Measurements from ENCODE around the gene ADTRP. TPM values are rescaled to one million over a fixed set of nuclear protein-coding genes. Genes with fewer than 3 reads are reported as not detected.

The ADTRP gene
- polyA plus RNA-seq, 1 donor (not counting 4 experiments of a cell fraction or from before 2014, with no cell fraction given) = 16.7 TPM

DNA sequence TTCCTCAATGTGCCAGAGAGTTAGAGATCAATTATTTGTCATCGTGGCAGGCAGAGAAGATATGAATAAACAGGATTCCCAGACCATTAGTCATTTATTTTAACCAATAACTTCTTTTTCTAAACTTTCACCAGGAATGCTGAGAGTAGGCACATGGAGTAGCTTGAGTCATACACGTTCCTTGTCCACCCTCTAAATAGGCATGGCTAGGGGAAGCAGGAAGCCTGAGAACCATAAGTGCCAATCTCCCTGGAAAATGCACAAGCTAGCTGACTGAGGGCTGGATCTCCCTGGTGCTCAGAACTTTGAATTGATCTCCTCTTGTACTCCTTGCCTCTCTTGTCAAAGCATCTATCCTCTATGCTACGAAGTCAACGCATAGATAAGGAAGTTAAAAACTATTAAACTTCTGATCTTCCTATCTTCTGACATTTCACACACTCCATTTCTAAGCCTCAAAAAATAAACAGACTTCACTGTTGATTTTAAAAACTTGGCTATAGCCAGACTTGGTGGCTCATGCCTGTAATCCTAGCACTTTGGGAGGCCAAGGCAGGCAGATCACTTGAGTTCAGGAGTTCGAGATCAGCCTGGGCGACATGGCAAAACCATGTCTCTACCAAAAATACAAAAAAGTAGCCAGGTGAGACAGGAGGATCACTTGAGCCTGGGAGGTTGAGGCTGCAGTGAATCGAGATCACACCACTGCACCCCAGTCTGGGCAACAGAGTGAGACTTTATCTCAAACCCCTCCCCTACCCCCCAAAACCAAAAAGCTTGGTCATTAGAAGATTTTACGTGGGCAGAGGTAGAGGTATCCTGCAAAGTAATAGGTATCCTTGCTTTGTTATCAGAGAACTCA lies 11.8 kb downstream of the ADTRP start:
- no peaks in the 10 kb centered on the region for H3K9me3 ChIP-seq (ENCODE audit: control insufficient read depth, low read depth, low read length)
- DNase-seq (ENCODE audit: low read depth, low spot score) (peak; percentile 92), FAIRE-seq (peak; percentile 90)
- H2AFZ ChIP-seq (ENCODE audit: control insufficient read depth, low read length) = no peak overlapping the region
- no peaks in the 10 kb centered on the region for H3K27me3 ChIP-seq (ENCODE audit: control insufficient read depth, extremely low read depth, insufficient read depth, low read length)
- H3K9me1 ChIP-seq (ENCODE audit: control insufficient read depth, extremely low read depth, insufficient read depth, low read length) = no peaks in the 10 kb centered on the region
- TF ChIP-seq, protein P1, sequence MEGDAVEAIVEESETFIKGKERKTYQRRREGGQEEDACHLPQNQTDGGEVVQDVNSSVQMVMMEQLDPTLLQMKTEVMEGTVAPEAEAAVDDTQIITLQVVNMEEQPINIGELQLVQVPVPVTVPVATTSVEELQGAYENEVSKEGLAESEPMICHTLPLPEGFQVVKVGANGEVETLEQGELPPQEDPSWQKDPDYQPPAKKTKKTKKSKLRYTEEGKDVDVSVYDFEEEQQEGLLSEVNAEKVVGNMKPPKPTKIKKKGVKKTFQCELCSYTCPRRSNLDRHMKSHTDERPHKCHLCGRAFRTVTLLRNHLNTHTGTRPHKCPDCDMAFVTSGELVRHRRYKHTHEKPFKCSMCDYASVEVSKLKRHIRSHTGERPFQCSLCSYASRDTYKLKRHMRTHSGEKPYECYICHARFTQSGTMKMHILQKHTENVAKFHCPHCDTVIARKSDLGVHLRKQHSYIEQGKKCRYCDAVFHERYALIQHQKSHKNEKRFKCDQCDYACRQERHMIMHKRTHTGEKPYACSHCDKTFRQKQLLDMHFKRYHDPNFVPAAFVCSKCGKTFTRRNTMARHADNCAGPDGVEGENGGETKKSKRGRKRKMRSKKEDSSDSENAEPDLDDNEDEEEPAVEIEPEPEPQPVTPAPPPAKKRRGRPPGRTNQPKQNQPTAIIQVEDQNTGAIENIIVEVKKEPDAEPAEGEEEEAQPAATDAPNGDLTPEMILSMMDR (optimal IDR thresholded peaks at IDR 0.05 in 1 of 3, IDR thresholded peaks at IDR 0.05 in 1 of 3, conservative IDR thresholded peaks at IDR 0.05 in 1 of 3; ENCODE audit: extremely low read depth in 1 of 3, insufficient read depth in 2 of 3, low read length in 3 of 3) = no peak
- no peak for TF ChIP-seq EZH2 (IDR thresholded peaks at IDR 0.05; ENCODE audit: low read length)
- peak overlapping the region; percentile 100 for H3K27ac ChIP-seq (ENCODE audit: control insufficient read depth, insufficient read depth, low read length)
- H3K79me2 ChIP-seq (ENCODE audit: control insufficient read depth, insufficient read depth, low read length) = no peaks in the 10 kb centered on the region
- dilution Hi-C loops (cut with MboI; ENCODE audit: extremely low pct_ligation_motif_present, low sequenced_read_pairs) = no loop called here
- H3K4me2 ChIP-seq (ENCODE audit: control insufficient read depth, extremely low read depth, insufficient read depth, low read depth, low read length) = peak overlapping the region; percentile 10
- peaks cover 66% of the 10 kb centered on the region for H3K4me1 ChIP-seq (ENCODE audit: control insufficient read depth, extremely low read depth, insufficient read depth, low read length)
- H4K20me1 ChIP-seq (ENCODE audit: control insufficient read depth, extremely low read depth, insufficient read depth, low read length) = no peaks in the 10 kb centered on the region
- no peak overlapping the region for H3K4me3 ChIP-seq (ENCODE audit: control insufficient read depth in 2 of 3, extremely low read depth in 1 of 3, insufficient read depth in 2 of 3, low read depth in 1 of 3, low read length in 3 of 3)
- peak overlapping the region; percentile 62 for H3K9ac ChIP-seq (ENCODE audit: control insufficient read depth, extremely low read depth, insufficient read depth, low read length)
- H3K36me3 ChIP-seq (ENCODE audit: control insufficient read depth in 2 of 2, extremely low read depth in 1 of 2, insufficient read depth in 2 of 2, low read length in 2 of 2) = no peaks in the 10 kb centered on the region

DNA sequence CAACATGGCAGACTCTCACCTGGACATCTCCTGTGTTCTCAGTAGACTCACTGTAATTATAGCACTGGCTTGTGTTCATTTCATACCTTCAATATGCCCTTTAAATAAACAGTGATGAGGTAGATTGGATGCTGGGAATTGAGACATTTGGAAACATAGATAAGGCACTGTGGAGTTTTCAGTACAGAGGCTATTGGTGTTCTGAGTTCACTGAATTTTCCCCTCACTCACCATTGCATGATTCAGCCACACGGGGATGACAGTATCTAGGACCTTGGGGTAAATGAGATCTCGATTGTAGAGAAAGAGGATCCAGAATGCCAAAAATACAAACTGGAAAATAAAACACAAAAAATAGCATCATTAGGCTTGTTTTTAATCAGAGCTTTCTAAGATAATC lies 12.6 kb downstream of the ADTRP start:
- peak overlapping the region; percentile 49 for H3K9ac ChIP-seq (ENCODE audit: control insufficient read depth, extremely low read depth, insufficient read depth, low read length)
- no peak overlapping the region for H3K4me3 ChIP-seq (ENCODE audit: control insufficient read depth in 2 of 3, extremely low read depth in 1 of 3, insufficient read depth in 2 of 3, low read depth in 1 of 3, low read length in 3 of 3)
- H4K20me1 ChIP-seq (ENCODE audit: control insufficient read depth, extremely low read depth, insufficient read depth, low read length) = no peaks in the 10 kb centered on the region
- peak overlapping the region; percentile 100 for H3K27ac ChIP-seq (ENCODE audit: control insufficient read depth, insufficient read depth, low read length)
- no peak for TF ChIP-seq EZH2 (IDR thresholded peaks at IDR 0.05; ENCODE audit: low read length)
- TF ChIP-seq, protein P1 (optimal IDR thresholded peaks at IDR 0.05 in 1 of 3, IDR thresholded peaks at IDR 0.05 in 1 of 3, conservative IDR thresholded peaks at IDR 0.05 in 1 of 3; ENCODE audit: extremely low read depth in 1 of 3, insufficient read depth in 2 of 3, low read length in 3 of 3) = no peak
- dilution Hi-C loops (cut with MboI; ENCODE audit: extremely low pct_ligation_motif_present, low sequenced_read_pairs) = no loop called here
- peak overlapping the region; percentile 10 for H3K4me2 ChIP-seq (ENCODE audit: control insufficient read depth, extremely low read depth, insufficient read depth, low read depth, low read length)
- peaks cover 58% of the 10 kb centered on the region for H3K4me1 ChIP-seq (ENCODE audit: control insufficient read depth, extremely low read depth, insufficient read depth, low read length)
- no peak overlapping the region for H2AFZ ChIP-seq (ENCODE audit: control insufficient read depth, low read length)
- H3K9me1 ChIP-seq (ENCODE audit: control insufficient read depth, extremely low read depth, insufficient read depth, low read length) = no peaks in the 10 kb centered on the region
- H3K79me2 ChIP-seq (ENCODE audit: control insufficient read depth, insufficient read depth, low read length) = no peaks in the 10 kb centered on the region
- FAIRE-seq (no peak), DNase-seq (ENCODE audit: low read depth, low spot score) (no peak)
- H3K27me3 ChIP-seq (ENCODE audit: control insufficient read depth, extremely low read depth, insufficient read depth, low read length) = no peaks in the 10 kb centered on the region
- H3K36me3 ChIP-seq (ENCODE audit: control insufficient read depth in 2 of 2, extremely low read depth in 1 of 2, insufficient read depth in 2 of 2, low read length in 2 of 2) = no peaks in the 10 kb centered on the region
- H3K9me3 ChIP-seq (ENCODE audit: control insufficient read depth, low read depth, low read length) = no peaks in the 10 kb centered on the region
